HepG2 (cell line): ENCODE results near the gene CCNYL1. TPM values are rescaled to one million over a fixed set of nuclear protein-coding genes. Genes with fewer than 3 reads are reported as not detected.

Experiments used
- ARID2 ChIP-seq: sonication (generic); formaldehyde crosslinking; IDR thresholded peaks from 2 replicates; pipeline ENCODE4 v1.8.1; 2022; ENCODE audit warnings: mild to moderate bottlenecking, missing genetic modification reagents, borderline replicate concordance
- JUND ChIP-seq: sonication (generic); formaldehyde crosslinking; IDR thresholded peaks from 2 replicates; pipeline ENCODE4 v1.8.0; 2022; ENCODE audit warnings: mild to moderate bottlenecking, missing genetic modification reagents
- PPARG ChIP-seq: conservative IDR thresholded peaks from 2 replicates; pipeline ENCODE4 v1.6.1; 2016; ENCODE audit warnings: missing biosample characterization, missing genetic modification reagents
- THYN1 ChIP-seq: sonication (generic); formaldehyde crosslinking; IDR thresholded peaks from 2 replicates; pipeline ENCODE4 v1.8.1; 2023; ENCODE audit warnings: low read depth, mild to moderate bottlenecking, moderate library complexity, missing genetic modification reagents, borderline replicate concordance
- ZNF343 ChIP-seq: sonication (generic); formaldehyde crosslinking; IDR thresholded peaks from 2 replicates; pipeline ENCODE4 v1.4.0; 2020; ENCODE audit warnings: mild to moderate bottlenecking, missing genetic modification reagents
- ZNF615 ChIP-seq: sonication (generic); formaldehyde crosslinking; IDR thresholded peaks from 2 replicates; pipeline ENCODE4 v1.5.0; 2020; ENCODE audit warnings: mild to moderate bottlenecking, missing genetic modification reagents, borderline replicate concordance
- polyA plus RNA-seq, 8 experiments: library from polyadenylated mRNA; depleted of rRNA in 3 of 8; stranded (reverse) in 7 of 8; unstranded in 1 of 8; fragments of >200 nt; fragmentation: Illumina TruSeq in 4 of 8; extraction: Trizol in 4 of 8; gene quantifications; 2 replicates each; pipeline versions ENCODE4 v1.2.1 to v1.2.3, GENCODE V29; 2011 to 2016; ENCODE audit warnings: low read depth in 4 of 8, missing spikeins in 1 of 8, mixed read lengths in 1 of 8; ENCODE audit not compliant: insufficient read depth in 1 of 8
- total RNA-seq, 5 experiments: library from RNA; depleted of rRNA; stranded (reverse); fragments of >200 nt; fragmentation: Illumina TruSeq; extraction: Trizol; gene quantifications; 2 replicates each; pipeline ENCODE4 v1.2.3, GENCODE V29; 2016; ENCODE audit warnings: low read depth in 1 of 5
- TF ChIP-seq, protein P1 (sequence below): sonication (generic); formaldehyde crosslinking; IDR thresholded peaks from 2 replicates; pipeline ENCODE4 v1.4.0; 2020; ENCODE audit warnings: mild to moderate bottlenecking, missing genetic modification reagents

The CCNYL1 gene
- total and polyA plus RNA-seq, 2 of the 13 experiments (the other 11 are each of a cell fraction or from before 2014, with no cell fraction given), result 12.5 to 16.2 TPM

DNA sequence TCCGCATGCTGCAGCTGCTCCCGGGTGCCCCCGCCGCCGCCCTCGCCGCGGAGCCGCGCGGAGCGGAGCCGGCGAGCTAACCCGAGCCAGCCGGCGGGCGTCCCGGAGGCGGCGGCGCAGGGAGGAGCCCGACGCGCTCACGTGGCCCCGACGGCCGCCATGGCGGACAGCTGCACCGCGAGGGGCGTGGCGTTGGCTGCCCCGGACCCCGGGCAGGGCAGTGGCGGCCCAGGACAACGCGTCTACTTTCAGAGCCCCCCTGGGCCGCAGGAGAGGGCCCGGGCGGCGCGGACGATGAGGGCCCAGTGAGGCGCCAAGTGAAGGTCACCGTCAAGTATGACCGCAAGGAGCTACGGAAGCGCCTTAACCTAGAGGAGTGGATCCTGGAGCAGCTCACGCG lies 30.0 kb upstream of the CCNYL1 start (continued):
- TF ChIP-seq, protein P1, sequence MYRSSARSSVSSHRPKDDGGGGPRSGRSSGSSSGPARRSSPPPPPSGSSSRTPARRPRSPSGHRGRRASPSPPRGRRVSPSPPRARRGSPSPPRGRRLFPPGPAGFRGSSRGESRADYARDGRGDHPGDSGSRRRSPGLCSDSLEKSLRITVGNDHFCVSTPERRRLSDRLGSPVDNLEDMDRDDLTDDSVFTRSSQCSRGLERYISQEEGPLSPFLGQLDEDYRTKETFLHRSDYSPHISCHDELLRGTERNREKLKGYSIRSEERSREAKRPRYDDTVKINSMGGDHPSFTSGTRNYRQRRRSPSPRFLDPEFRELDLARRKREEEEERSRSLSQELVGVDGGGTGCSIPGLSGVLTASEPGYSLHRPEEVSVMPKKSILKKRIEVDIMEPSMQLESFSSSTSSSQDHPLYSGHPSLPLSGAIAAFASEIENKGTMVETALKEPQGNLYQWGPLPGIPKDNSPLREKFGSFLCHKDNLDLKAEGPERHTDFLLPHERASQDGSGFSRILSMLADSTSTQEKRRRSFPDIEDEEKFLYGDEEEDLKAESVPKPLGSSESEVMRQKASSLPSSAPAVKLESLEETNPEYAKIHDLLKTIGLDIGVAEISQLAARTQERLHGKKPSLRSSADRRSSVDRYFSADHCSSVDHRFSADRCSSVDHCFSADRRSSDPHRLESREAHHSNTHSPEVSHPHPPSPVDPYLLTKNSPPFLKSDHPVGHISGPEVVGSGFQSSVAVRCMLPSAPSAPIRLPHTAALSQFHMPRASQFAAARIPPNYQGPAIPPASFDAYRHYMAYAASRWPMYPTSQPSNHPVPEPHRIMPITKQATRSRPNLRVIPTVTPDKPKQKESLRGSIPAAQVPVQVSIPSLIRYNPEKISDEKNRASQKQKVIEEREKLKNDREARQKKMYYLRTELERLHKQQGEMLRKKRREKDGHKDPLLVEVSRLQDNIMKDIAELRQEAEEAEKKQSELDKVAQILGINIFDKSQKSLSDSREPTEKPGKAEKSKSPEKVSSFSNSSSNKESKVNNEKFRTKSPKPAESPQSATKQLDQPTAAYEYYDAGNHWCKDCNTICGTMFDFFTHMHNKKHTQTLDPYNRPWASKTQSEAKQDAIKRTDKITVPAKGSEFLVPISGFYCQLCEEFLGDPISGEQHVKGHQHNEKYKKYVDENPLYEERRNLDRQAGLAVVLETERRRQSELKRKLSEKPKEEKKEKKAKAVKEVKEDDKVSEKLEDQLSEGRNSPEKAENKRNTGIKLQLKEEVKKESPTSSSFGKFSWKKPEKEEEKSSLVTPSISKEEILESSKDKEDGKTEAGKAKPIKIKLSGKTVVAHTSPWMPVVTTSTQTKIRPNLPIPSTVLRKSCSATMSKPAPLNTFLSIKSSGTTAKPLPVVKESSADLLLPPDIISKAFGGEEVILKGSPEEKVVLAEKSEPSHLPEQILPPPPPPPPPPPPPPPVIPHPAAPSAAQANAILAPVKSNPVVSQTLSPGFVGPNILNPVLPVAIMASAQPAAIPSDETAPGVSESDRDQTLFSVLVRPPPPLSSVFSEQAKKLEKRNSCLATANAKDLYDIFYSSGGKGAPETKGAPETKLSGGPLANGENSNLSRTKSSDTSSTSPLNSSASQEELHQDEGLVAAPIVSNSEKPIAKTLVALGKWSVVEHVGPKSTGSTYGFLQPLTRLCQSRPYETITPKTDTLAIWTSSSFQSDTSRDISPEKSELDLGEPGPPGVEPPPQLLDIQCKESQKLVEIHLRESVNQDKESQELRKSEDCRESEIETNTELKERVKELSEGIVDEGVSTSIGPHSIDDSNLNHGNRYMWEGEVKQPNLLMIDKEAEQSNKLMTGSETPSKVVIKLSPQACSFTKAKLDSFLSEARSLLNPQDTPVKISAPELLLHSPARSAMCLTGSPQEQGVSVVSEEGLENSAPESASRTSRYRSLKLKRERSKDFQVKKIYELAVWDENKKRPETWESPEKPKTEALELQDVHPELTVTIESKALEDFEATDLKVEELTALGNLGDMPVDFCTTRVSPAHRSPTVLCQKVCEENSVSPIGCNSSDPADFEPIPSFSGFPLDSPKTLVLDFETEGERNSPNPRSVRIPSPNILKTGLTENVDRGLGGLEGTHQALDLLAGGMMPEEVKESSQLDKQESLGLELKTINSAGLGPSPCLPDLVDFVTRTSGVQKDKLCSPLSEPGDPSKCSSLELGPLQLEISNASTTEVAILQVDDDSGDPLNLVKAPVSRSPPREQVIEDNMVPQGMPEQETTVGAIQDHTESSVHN (CRISPR knock-in tag), result no peak
- TF ChIP-seq PPARG (CRISPR knock-in tag) (no peak), JUND (CRISPR knock-in tag) (no peak), ZNF343 (CRISPR knock-in tag) (no peak), ARID2 (CRISPR knock-in tag) (no peak), ZNF615 (no peak), THYN1 (CRISPR knock-in tag) (no peak)
